HepG2 (cell line): Measurements from ENCODE around the gene PRDX2. TPM values are rescaled to one million over a fixed set of nuclear protein-coding genes. Genes with fewer than 3 reads are reported as not detected.

Experiments used
- ATAC-seq: fragments of 200-7000 bp; cut with Tn5 transposase; 3 replicates; pipeline ENCODE4 v1.9.1; 2020; ENCODE audit warnings: mild to moderate bottlenecking, moderate library complexity
- BruUV-seq: library from RNA; stranded (reverse); fragments of 400-500 nt; replicated peaks from 2 replicates; lab custom pipeline; 2021; lab: Mats Ljungman, UMichigan
- CTCF ChIA-PET: fragments of 300-600 bp; formaldehyde crosslinking; extraction: SDS; loops from one replicate; lab custom pipeline; 2021; ENCODE audit warnings: low total read pairs, inconsistent platforms, low intra/inter-chr PET ratio; lab: Yijun Ruan, JAX
- POLR2A ChIA-PET: fragments of 350-600 bp; sonication (Branson Sonifier 250); formaldehyde crosslinking; loops from one replicate; lab custom pipeline; 2020; ENCODE audit warnings: antibody characterized with exemption, inconsistent platforms; lab: Yijun Ruan, JAX
- DNase-seq: peaks from one replicate; pipeline ENCODE4 v3.0.0-alpha.2; 2015; ENCODE audit warnings: low spot score
- FAIRE-seq: peaks from 3 replicates; lab custom pipeline; 2011; peaks lifted over from hg19 to GRCh38; lab: Jason Lieb, UNC
- H2AFZ ChIP-seq: one replicate; pipeline ENCODE4 v1.6.1; 2011; ENCODE audit warnings: low read length, inconsistent platforms
- H3K27ac ChIP-seq: fragments of 300-600 bp; 3 replicates; pipeline ENCODE4 v1.8.0; 2011; ENCODE audit warnings: mixed run types, mild to moderate bottlenecking, mixed read lengths, low read length, inconsistent platforms; ENCODE audit not compliant: insufficient read depth; ENCODE audit errors: extremely low read length
- H3K27me3 ChIP-seq, 2 experiments: fragments of 200-600 bp in 1 of 2; 2 replicates in 1 of 2; 3 replicates in 1 of 2; pipeline versions ENCODE4 v1.6.0 to v1.8.0; 2011; ENCODE audit warnings: low read length in 2 of 2, mild to moderate bottlenecking in 2 of 2, moderate library complexity in 2 of 2, inconsistent platforms in 1 of 2; ENCODE audit not compliant: insufficient read depth in 2 of 2, control insufficient read depth in 1 of 2
- H3K36me3 ChIP-seq, 2 experiments: fragments of 200-600 bp in 1 of 2; replicated peaks in 1 of 2; 2 replicates in 1 of 2; 3 replicates in 1 of 2; pipeline versions ENCODE4 v1.5.1 to v1.8.0; 2011; ENCODE audit warnings: low read length in 2 of 2, inconsistent platforms in 1 of 2; ENCODE audit not compliant: insufficient read depth in 2 of 2, control insufficient read depth in 1 of 2
- H3K4me1 ChIP-seq: 2 replicates; pipeline ENCODE4 v1.5.1; 2012; ENCODE audit warnings: low read length, inconsistent platforms; ENCODE audit not compliant: insufficient read depth
- H3K4me2 ChIP-seq: 2 replicates; pipeline ENCODE4 v1.6.0; 2011; ENCODE audit warnings: low read depth, low read length, inconsistent platforms
- H3K4me3 ChIP-seq, 3 experiments: fragments of 200-600 bp in 1 of 3; sonication (generic), shearing (Covaris generic) in 1 of 3; replicated peaks in 1 of 3; 2 replicates each; pipeline ENCODE4 v1.5.1; 2011 to 2016; ENCODE audit warnings: low read length in 3 of 3, inconsistent platforms in 2 of 3, low read depth in 2 of 3, mild to moderate bottlenecking in 2 of 3, control low read depth in 1 of 3, mixed read lengths in 1 of 3; ENCODE audit not compliant: insufficient read depth in 1 of 3
- H3K79me2 ChIP-seq: one replicate; pipeline ENCODE4 v1.6.1; 2011; ENCODE audit warnings: low read length, inconsistent platforms; ENCODE audit not compliant: insufficient read depth
- H3K9ac ChIP-seq: 2 replicates; pipeline ENCODE4 v1.6.0; 2011; ENCODE audit warnings: mild to moderate bottlenecking, low read depth, low read length, inconsistent platforms; ENCODE audit not compliant: insufficient read depth
- H3K9me3 ChIP-seq: 2 replicates; pipeline ENCODE4 v1.5.1; 2012; ENCODE audit warnings: mild to moderate bottlenecking, low read length
- H4K20me1 ChIP-seq: 2 replicates; pipeline ENCODE4 v1.6.0; 2011; ENCODE audit warnings: inconsistent platforms, mild to moderate bottlenecking, low read length, moderate library complexity; ENCODE audit not compliant: insufficient read depth
- BCL6 ChIP-seq: IDR thresholded peaks from 2 replicates; pipeline ENCODE4 v1.6.1; 2016; ENCODE audit warnings: missing genetic modification reagents, missing compliant biosample characterization
- BORCS8-MEF2B ChIP-seq: sonication (generic); formaldehyde crosslinking; IDR thresholded peaks from 2 replicates; pipeline ENCODE4 v1.8.0; 2022; ENCODE audit warnings: mild to moderate bottlenecking, missing genetic modification reagents
- GATAD1 ChIP-seq: IDR thresholded peaks from 2 replicates; pipeline ENCODE4 v1.6.1; 2016; ENCODE audit warnings: missing genetic modification reagents, missing compliant biosample characterization
- HOXA3 ChIP-seq: sonication (generic); formaldehyde crosslinking; IDR thresholded peaks from 2 replicates; pipeline ENCODE4 v1.5.0; 2020; ENCODE audit warnings: missing genetic modification reagents
- KAT8 ChIP-seq: IDR thresholded peaks from 2 replicates; pipeline ENCODE4 v1.6.1; 2016; ENCODE audit warnings: missing genetic modification reagents, missing compliant biosample characterization
- KDM3A ChIP-seq: IDR thresholded peaks from 2 replicates; pipeline ENCODE4 v1.6.1; 2018; ENCODE audit warnings: low read depth, missing compliant biosample characterization
- KLF6 ChIP-seq: IDR thresholded peaks from 2 replicates; pipeline ENCODE4 v1.8.0; 2016; ENCODE audit warnings: missing biosample characterization, missing genetic modification reagents
- MAZ ChIP-seq, 2 experiments: sonication (generic) in 1 of 2; formaldehyde crosslinking in 1 of 2; IDR thresholded peaks; 2 replicates each; pipeline versions ENCODE4 v1.5.0 to v1.6.1; 2012 to 2020; ENCODE audit warnings: low read depth in 2 of 2, mild to moderate bottlenecking in 2 of 2, borderline replicate concordance in 1 of 2, improper control_type of control experiment in 1 of 2, low read length in 1 of 2, missing genetic modification reagents in 1 of 2, moderate library complexity in 1 of 2
- NAIF1 ChIP-seq: sonication (generic); formaldehyde crosslinking; IDR thresholded peaks from 2 replicates; pipeline ENCODE4 v1.5.0; 2020; ENCODE audit warnings: mild to moderate bottlenecking, missing genetic modification reagents, borderline replicate concordance
- PCBP2 ChIP-seq: fragments of 200-400 bp; formaldehyde crosslinking; optimal IDR thresholded peaks from 2 replicates; pipeline ENCODE3; 2018; ENCODE audit warnings: low read length, low read depth; ENCODE audit not compliant: poor library complexity, severe bottlenecking
- TBX2 ChIP-seq: sonication (generic); formaldehyde crosslinking; IDR thresholded peaks from 2 replicates; pipeline ENCODE4 v1.5.0; 2020; ENCODE audit warnings: missing genetic modification reagents, mild to moderate bottlenecking, borderline replicate concordance
- WIZ ChIP-seq: sonication (generic); formaldehyde crosslinking; IDR thresholded peaks from 2 replicates; pipeline ENCODE4 v1.5.1; 2020; ENCODE audit warnings: mild to moderate bottlenecking, missing genetic modification reagents
- ZBTB7B ChIP-seq: sonication (generic); formaldehyde crosslinking; IDR thresholded peaks from 2 replicates; pipeline ENCODE4 v1.4.0; 2020; ENCODE audit warnings: missing genetic modification reagents
- ZGPAT ChIP-seq: IDR thresholded peaks from 2 replicates; pipeline ENCODE4 v1.6.1; 2016; ENCODE audit warnings: mild to moderate bottlenecking
- ZNF329 ChIP-seq: sonication (generic); formaldehyde crosslinking; IDR thresholded peaks from 2 replicates; pipeline ENCODE4 v1.9.0; 2021; ENCODE audit warnings: low read depth, mild to moderate bottlenecking, missing genetic modification reagents
- ZNF510 ChIP-seq: sonication (generic); formaldehyde crosslinking; IDR thresholded peaks from 2 replicates; pipeline ENCODE4 v1.4.0; 2020; ENCODE audit warnings: low read depth, mild to moderate bottlenecking, missing genetic modification reagents
- ZNF691 ChIP-seq: sonication (generic); formaldehyde crosslinking; IDR thresholded peaks from 2 replicates; pipeline ENCODE4 v1.4.0; 2020; ENCODE audit warnings: missing genetic modification reagents, low read depth, mild to moderate bottlenecking, borderline replicate concordance
- WGBS: methylation state at CpG from one replicate; pipeline ENCODE4 v1.1.6; 2017; ENCODE audit warnings: low lambda C conversion rate; 5-methylcytosine and 5-hydroxymethylcytosine counted together
- in situ Hi-C: cut with HindIII; loops from 2 replicates; pipeline ENCODE4 v1.10.0; 2017; ENCODE audit warnings: low pct_unique_long_range_greater_than_20kb; ENCODE audit not compliant: extremely low pct_ligation_motif_present
- intact Hi-C: fragments of 100-400 bp; cut with micrococcal nuclease; formaldehyde crosslinking; loops from one replicate; pipeline ENCODE4 v1.10.0; 2022; ENCODE audit not compliant: unreplicated experiment
- polyA plus RNA-seq, 8 experiments: library from polyadenylated mRNA; depleted of rRNA in 3 of 8; stranded (reverse) in 7 of 8; unstranded in 1 of 8; fragments of >200 nt; fragmentation: Illumina TruSeq in 4 of 8; extraction: Trizol in 4 of 8; gene quantifications; 2 replicates each; pipeline versions ENCODE4 v1.2.1 to v1.2.3, GENCODE V29; 2011 to 2016; ENCODE audit warnings: low read depth in 4 of 8, missing spikeins in 1 of 8, mixed read lengths in 1 of 8; ENCODE audit not compliant: insufficient read depth in 1 of 8
- total RNA-seq, 5 experiments: library from RNA; depleted of rRNA; stranded (reverse); fragments of >200 nt; fragmentation: Illumina TruSeq; extraction: Trizol; gene quantifications; 2 replicates each; pipeline ENCODE4 v1.2.3, GENCODE V29; 2016; ENCODE audit warnings: low read depth in 1 of 5
- TF ChIP-seq, protein P1 (sequence below): sonication (generic); formaldehyde crosslinking; IDR thresholded peaks from 2 replicates; pipeline ENCODE4 v1.4.0; 2020; ENCODE audit warnings: missing genetic modification reagents

PRDX2 gene
- total and polyA plus RNA-seq, 2 of the 13 experiments (the other 11 are each of a cell fraction or from before 2014, with no cell fraction given) = 218 to 381 TPM

DNA sequence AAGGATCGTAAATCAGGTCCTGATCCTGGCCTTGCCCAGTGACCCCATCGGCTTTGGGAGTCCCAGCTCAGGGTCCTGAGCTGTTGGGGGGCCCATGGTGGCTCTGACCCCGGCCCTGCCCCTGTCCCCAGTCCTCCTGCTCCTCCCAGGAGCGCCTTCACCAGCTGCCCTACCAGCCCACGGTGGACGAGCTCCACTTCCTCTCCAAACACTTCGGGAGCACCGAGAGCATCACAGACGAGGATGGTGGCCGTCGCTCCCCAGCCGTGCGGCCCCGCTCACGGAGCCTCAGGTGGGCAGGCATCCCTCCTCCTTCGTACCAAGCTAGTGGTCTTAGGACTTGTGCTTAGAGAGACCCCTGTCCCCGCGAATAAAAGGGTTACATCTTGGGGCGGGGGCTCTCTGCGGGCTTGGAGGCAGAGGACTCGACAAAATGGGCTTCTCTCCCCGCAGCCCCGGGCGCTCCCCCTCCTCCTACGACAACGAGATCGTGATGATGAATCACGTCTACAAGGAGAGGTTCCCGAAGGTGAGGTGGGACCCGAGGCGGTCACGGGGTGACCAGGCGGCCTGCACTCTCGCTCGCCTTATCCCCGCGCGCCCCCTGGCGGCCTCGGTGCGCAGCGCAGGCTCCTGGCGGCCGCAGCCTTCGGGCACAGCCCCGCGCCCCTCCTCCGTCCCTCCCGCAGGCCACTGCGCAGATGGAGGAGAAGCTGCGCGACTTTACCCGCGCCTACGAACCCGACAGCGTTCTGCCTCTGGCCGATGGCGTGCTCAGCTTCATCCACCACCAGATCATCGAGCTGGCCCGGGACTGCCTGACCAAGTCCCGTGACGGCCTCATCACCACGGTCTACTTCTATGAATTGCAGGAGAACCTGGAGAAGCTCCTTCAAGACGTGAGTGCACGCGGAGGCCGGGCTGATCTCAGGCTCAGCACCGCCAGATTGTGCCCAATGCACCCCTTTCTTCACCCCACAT, 45.8 kb upstream of the PRDX2 start:
- H3K4me3 ChIP-seq = peak overlapping the region in 1 of 3 experiments; percentile 49; a peak in 2 of 6 replicates
- no peak for FAIRE-seq
- in situ Hi-C loops (no loop called here), intact Hi-C loops (loop anchor here (2.0 kb wide), 1 partner anchor 81 kb away; no protein-coding TSS in a partner anchor)
- H3K27me3 ChIP-seq = no peaks in the 10 kb centered on the region
- no peaks in the 10 kb centered on the region for H3K79me2 ChIP-seq
- H3K27ac ChIP-seq = no peak overlapping the region
- H3K9ac ChIP-seq = no peak overlapping the region
- ChIA-PET POLR2A (interaction anchor here (1.0 to 1.2 kb wide), 2 partner anchors 34 to 87 kb away, joined by 3 to 4 read pairs; partner anchors contain the start of gene DNASE2), CTCF (interaction anchor here (0.6 to 1.9 kb wide), 5 partner anchors 10 to 130 kb away, joined by 3 to 14 read pairs (median 6); partner anchors contain the start of gene MAST1)
- peak; percentile 53 for DNase-seq
- H3K4me2 ChIP-seq = peak overlapping the region; percentile 68
- no peaks in the 10 kb centered on the region for H4K20me1 ChIP-seq
- peak; percentile 98 for ATAC-seq
- 2% methylated on average over 12 of the region's 69 CpGs for WGBS
- H3K36me3 ChIP-seq = no peaks in the 10 kb centered on the region
- BruUV-seq = no TSS peak
- H3K4me1 ChIP-seq = peaks cover 4% of the 10 kb centered on the region
- no peak overlapping the region for H2AFZ ChIP-seq
- no peaks in the 10 kb centered on the region for H3K9me3 ChIP-seq
- TF ChIP-seq BCL6 (peak; percentile 15; the same call in 1 of the 2 replicates), PCBP2 (no peak), HOXA3 (peak; percentile 58; the same call in 1 of the 2 replicates), MAZ (IDR thresholded peaks at IDR 0.05; ENCODE audit: borderline replicate concordance, low read depth, low read length) (peak; percentile 66; the same call in 1 of the 2 replicates), MAZ (CRISPR knock-in tag; IDR thresholded peaks at IDR 0.05; ENCODE audit: low read depth) (peak; percentile 87), ZNF329 (CRISPR knock-in tag) (no peak), ZBTB7B (CRISPR knock-in tag) (peak; percentile 34; the same call in 1 of the 2 replicates), BORCS8-MEF2B (CRISPR knock-in tag) (0 out of 2 replicates have a peak, but pooled peaks have one; percentile 70), KLF6 (CRISPR knock-in tag) (0 out of 2 replicates have a peak, but pooled peaks have one; percentile 39), NAIF1 (peak; percentile 99), GATAD1 (CRISPR knock-in tag) (peak; percentile 52; the same call in 1 of the 2 replicates), ZNF510 (CRISPR knock-in tag) (0 out of 2 replicates have a peak, but pooled peaks have one; percentile 39), ZGPAT (CRISPR knock-in tag) (peak; percentile 43; the same call in 1 of the 2 replicates), WIZ (no peak), ZNF691 (0 out of 2 replicates have a peak, but pooled peaks have one; percentile 54), KAT8 (0 out of 2 replicates have a peak, but pooled peaks have one; percentile 27), TBX2 (peak; percentile 49), KDM3A (CRISPR knock-in tag) (peak; percentile 86; the same call in 1 of the 2 replicates)
- TF ChIP-seq, protein P1, sequence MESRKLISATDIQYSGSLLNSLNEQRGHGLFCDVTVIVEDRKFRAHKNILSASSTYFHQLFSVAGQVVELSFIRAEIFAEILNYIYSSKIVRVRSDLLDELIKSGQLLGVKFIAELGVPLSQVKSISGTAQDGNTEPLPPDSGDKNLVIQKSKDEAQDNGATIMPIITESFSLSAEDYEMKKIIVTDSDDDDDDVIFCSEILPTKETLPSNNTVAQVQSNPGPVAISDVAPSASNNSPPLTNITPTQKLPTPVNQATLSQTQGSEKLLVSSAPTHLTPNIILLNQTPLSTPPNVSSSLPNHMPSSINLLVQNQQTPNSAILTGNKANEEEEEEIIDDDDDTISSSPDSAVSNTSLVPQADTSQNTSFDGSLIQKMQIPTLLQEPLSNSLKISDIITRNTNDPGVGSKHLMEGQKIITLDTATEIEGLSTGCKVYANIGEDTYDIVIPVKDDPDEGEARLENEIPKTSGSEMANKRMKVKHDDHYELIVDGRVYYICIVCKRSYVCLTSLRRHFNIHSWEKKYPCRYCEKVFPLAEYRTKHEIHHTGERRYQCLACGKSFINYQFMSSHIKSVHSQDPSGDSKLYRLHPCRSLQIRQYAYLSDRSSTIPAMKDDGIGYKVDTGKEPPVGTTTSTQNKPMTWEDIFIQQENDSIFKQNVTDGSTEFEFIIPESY (CRISPR knock-in tag) = peak; percentile 61; the same call in 1 of the 2 replicates
